Measurements from ENCODE around the gene TMEM38B.
A peak's percentile ranks its signal among the peaks of the same experiment; 100 is the strongest.

DNA sequence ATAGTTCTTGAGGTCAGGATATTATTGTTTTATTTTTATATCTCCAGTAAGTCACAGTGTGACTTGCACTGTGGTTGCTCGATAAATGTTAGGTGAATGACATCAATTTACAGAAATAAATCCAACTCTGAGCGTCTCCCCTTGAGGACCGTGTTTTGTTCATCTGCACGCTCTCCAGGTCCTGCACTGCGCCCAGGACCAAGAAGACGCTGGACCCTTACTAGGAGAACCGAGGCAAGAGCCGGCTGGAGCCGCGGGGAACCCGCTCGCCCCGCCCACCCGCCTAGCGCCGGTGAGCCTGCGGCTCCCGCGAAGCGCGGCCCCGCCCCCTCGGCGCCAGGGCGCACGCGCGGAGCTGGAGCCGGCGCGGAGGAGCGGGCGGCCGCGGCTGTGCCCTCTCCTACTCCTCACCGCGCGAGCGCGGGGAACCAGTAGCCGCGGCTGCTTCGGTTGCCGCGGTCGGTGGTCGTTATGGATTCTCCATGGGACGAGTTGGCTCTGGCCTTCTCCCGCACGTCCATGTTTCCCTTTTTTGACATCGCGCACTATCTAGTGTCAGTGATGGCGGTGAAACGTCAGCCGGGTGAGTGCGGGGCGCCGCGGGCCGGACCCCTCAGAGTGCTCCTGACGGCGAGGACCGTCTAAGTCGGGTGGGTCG is at the start of gene TMEM38B:
- TF ChIP-seq, protein P1, sequence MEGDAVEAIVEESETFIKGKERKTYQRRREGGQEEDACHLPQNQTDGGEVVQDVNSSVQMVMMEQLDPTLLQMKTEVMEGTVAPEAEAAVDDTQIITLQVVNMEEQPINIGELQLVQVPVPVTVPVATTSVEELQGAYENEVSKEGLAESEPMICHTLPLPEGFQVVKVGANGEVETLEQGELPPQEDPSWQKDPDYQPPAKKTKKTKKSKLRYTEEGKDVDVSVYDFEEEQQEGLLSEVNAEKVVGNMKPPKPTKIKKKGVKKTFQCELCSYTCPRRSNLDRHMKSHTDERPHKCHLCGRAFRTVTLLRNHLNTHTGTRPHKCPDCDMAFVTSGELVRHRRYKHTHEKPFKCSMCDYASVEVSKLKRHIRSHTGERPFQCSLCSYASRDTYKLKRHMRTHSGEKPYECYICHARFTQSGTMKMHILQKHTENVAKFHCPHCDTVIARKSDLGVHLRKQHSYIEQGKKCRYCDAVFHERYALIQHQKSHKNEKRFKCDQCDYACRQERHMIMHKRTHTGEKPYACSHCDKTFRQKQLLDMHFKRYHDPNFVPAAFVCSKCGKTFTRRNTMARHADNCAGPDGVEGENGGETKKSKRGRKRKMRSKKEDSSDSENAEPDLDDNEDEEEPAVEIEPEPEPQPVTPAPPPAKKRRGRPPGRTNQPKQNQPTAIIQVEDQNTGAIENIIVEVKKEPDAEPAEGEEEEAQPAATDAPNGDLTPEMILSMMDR (IDR thresholded peaks at IDR 0.05) = no peak
- peak; percentile 48 to 61 for TF ChIP-seq POLR2A (IDR thresholded peaks at IDR 0.05)

All from adrenal gland (tissue), 5 donors.